Daoy (cell line): ENCODE measurements around the gene ERH. TPM values are rescaled to one million over a fixed set of nuclear protein-coding genes. Genes with fewer than 3 reads are reported as not detected.

ENCODE experiments used
- total RNA-seq: library from RNA; depleted of rRNA; stranded (reverse); fragments of >200 nt; shearing (Covaris generic); gene quantifications from 2 replicates; pipeline ENCODE4 v1.2.3, GENCODE V29; 2014; rRNA removed

Gene ERH
- total RNA-seq, 1 experiment from 2014 or later, result 280 TPM

Other genes starting within 250 kb of the ERH start
- gene DCAF5, start 245.2 kb downstream of the ERH start, total RNA-seq, result 7.8 and 9.7 TPM in 2 replicates
- 19.3 and 26.8 TPM in 2 replicates for gene EXD2, start 206.8 kb downstream of the ERH start, total RNA-seq
- 1.2 and 1.7 TPM in 2 replicates for gene GALNT16, start 138.1 kb downstream of the ERH start, total RNA-seq
- gene SLC39A9, start 393 bp upstream of the ERH start, total RNA-seq, result 95.8 and 110 TPM in 2 replicates
- gene PLEKHD1, start 86.4 kb upstream of the ERH start, total RNA-seq, result 0.06 TPM in 1 of 2 replicates, not detected in the other
- gene CCDC177, start 176.6 kb upstream of the ERH start, total RNA-seq, result not detected in 2 replicates
- 4.6 and 4.8 TPM in 2 replicates for gene SUSD6, start 213.3 kb upstream of the ERH start, total RNA-seq